A172 (cell line): ENCODE results near the gene TIGD4. TPM values are rescaled to one million over a fixed set of nuclear protein-coding genes. Genes with fewer than 3 reads are reported as not detected.

Experiments used
- DNase-seq: peaks from one replicate; pipeline ENCODE4 v3.0.0-alpha.2; 2015; ENCODE audit warnings: low spot score
- total RNA-seq: library from RNA; depleted of rRNA; stranded (reverse); fragments of >200 nt; shearing (Covaris generic); gene quantifications from 2 replicates; pipeline ENCODE4 v1.2.3, GENCODE V29; 2014; rRNA removed

The TIGD4 gene
- total RNA-seq, 1 experiment from 2014 or later = 1.5 TPM

GRCh38 chr4:152723236-152723635, 56.3 kb downstream of the TIGD4 start:
- no peak for DNase-seq

GRCh38 chr4:152719801-152720556, 59.6 kb downstream of the TIGD4 start:
- DNase-seq = no peak

Other genes starting within 250 kb of the TIGD4 start
- 14.2 and 29.9 TPM in 2 replicates for gene FBXW7, start 243.6 kb downstream of the TIGD4 start, total RNA-seq
- gene TMEM154, start 99.7 kb downstream of the TIGD4 start, total RNA-seq = 34.1 and 72.2 TPM in 2 replicates
- 42.9 and 52.6 TPM in 2 replicates for gene ARFIP1, start 224 bp upstream of the TIGD4 start, total RNA-seq
- 0.40 and 0.62 TPM in 2 replicates for gene FHDC1, start 156.6 kb upstream of the TIGD4 start, total RNA-seq